Endothelial cell of umbilical vein (primary cell): ENCODE results near the gene HSPB2.

ENCODE experiments used
- EZH2 ChIP-seq: IDR thresholded peaks from 2 replicates; pipeline ENCODE4 v1.6.1; 2012; ENCODE audit warnings: borderline replicate concordance, low read depth, mild to moderate bottlenecking, moderate library complexity, low read length, inconsistent platforms; ENCODE audit not compliant: severe bottlenecking
- FOS ChIP-seq: IDR thresholded peaks from 2 replicates; pipeline ENCODE4 v1.6.1; 2011; ENCODE audit warnings: mild to moderate bottlenecking, low read length, moderate library complexity, borderline replicate concordance; ENCODE audit not compliant: insufficient read depth
- GATA2 ChIP-seq: IDR thresholded peaks from 2 replicates; pipeline ENCODE4 v1.7.0; 2011; ENCODE audit warnings: low read depth, mild to moderate bottlenecking, moderate library complexity, mixed read lengths, low read length; ENCODE audit not compliant: insufficient read length, insufficient read depth
- JUN ChIP-seq: IDR thresholded peaks from 2 replicates; pipeline ENCODE4 v1.6.1; 2011; ENCODE audit warnings: borderline replicate concordance, low read depth; ENCODE audit not compliant: insufficient read length, insufficient read depth
- MAX ChIP-seq: IDR thresholded peaks from 2 replicates; pipeline ENCODE4 v1.6.1; 2011; ENCODE audit not compliant: insufficient read depth, insufficient read length
- MYC ChIP-seq: IDR thresholded peaks from one replicate; pipeline ENCODE4 v1.6.1; 2011; ENCODE audit warnings: mild to moderate bottlenecking, low read depth, low read length
- POLR2A ChIP-seq: IDR thresholded peaks from 2 replicates; pipeline ENCODE4 v1.6.1; 2012; ENCODE audit warnings: low read depth, mild to moderate bottlenecking, control low read depth, low read length
- POLR2AphosphoS5 ChIP-seq: IDR thresholded peaks from 2 replicates; pipeline ENCODE4 v1.6.1; 2012; ENCODE audit warnings: low read depth, mild to moderate bottlenecking, control low read depth, low read length, moderate library complexity; ENCODE audit not compliant: insufficient read depth
- TF ChIP-seq, protein P1 (sequence below), 2 donors: IDR thresholded peaks; 1 replicate in 1 of 2; 2 replicates in 1 of 2; pipeline ENCODE4 v1.5.1; 2011; ENCODE audit warnings: low read length in 2 of 2, mild to moderate bottlenecking in 2 of 2, moderate library complexity in 2 of 2, control low read depth in 1 of 2, inconsistent platforms in 1 of 2, low read depth in 1 of 2; ENCODE audit not compliant: insufficient read depth in 1 of 2; ENCODE audit errors: extremely low read depth in 1 of 2

DNA sequence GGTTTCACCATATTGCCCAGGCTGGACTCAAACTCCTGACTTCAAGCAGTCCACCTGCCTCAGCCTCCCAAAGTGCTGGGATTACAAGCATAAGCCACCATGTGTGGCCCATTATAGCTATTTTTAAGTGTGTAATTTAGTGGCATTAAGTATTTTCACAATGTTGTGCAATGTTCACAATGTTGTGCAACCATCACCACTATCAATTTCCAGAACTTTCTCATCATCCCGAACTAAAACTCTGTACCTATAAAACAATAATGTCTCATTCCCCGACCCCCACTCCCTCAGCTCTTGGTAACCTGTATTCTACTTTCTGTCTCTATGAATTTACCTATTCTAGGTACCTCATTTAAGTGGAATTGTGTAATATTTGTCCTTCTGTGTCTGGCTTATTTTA, 25.7 kb upstream of the HSPB2 start:
- TF ChIP-seq JUN (no peak), POLR2A (no peak), POLR2AphosphoS5 (no peak), EZH2 (no peak), MAX (no peak), FOS (no peak), MYC (no peak), GATA2 (no peak)
- TF ChIP-seq, protein P1, sequence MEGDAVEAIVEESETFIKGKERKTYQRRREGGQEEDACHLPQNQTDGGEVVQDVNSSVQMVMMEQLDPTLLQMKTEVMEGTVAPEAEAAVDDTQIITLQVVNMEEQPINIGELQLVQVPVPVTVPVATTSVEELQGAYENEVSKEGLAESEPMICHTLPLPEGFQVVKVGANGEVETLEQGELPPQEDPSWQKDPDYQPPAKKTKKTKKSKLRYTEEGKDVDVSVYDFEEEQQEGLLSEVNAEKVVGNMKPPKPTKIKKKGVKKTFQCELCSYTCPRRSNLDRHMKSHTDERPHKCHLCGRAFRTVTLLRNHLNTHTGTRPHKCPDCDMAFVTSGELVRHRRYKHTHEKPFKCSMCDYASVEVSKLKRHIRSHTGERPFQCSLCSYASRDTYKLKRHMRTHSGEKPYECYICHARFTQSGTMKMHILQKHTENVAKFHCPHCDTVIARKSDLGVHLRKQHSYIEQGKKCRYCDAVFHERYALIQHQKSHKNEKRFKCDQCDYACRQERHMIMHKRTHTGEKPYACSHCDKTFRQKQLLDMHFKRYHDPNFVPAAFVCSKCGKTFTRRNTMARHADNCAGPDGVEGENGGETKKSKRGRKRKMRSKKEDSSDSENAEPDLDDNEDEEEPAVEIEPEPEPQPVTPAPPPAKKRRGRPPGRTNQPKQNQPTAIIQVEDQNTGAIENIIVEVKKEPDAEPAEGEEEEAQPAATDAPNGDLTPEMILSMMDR (IDR thresholded peaks at IDR 0.05; ENCODE audit: extremely low read depth in 1 of 2, insufficient read depth in 1 of 2, low read depth in 1 of 2, low read length in 2 of 2) = no peak
